ENCODE data around the gene XAB2. TPM values are rescaled to one million over a fixed set of nuclear protein-coding genes. Genes with fewer than 3 reads are reported as not detected.

XAB2 gene
- total RNA-seq, 4 donors from 2014 or later: 53.7 to 77.2 (median 55.4) TPM

DNA sequence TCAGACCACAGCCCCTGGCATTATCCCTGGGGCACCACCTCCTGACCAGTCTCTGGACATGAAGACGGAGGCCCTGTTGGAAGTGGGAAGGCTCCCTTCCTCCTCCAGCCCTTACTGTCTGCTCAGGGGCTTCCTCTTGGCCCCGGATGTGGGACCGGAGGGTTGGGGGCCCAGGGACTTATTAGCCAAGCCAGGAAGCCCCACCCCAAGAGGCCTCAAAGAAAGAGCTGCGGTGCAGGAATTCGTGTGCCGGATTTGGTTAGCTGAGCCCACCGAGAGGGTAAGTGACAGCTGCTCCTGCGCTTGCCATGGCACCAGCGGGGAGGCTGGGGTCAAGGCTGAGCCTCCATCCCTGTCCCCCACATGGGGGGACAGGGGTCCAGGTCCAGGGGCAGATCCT lies 39.5 kb upstream of the XAB2 start, which contains the start of gene RETN:
TSS of gene RETN (plus strand) at position 208 of the 400 bp plus-strand sequence. CDS start 278 bp downstream, outside the sequence.
- whole genome bisulfite sequencing, 2 donors: 70 to 80% methylated on average over 3 to 6 of the region's 9 CpGs
- DNase-seq: no peak
- Histone ChIP-seq H3K9me3 (no peaks in the 10 kb centered on the region), H3K27me3 (no peaks in the 10 kb centered on the region), H3K36me3 (no peaks in the 10 kb centered on the region), H3K27ac (no peak within 1 kb of the TSS), H3K4me1 (no peaks in the 10 kb centered on the region), H3K4me3 (replicated peaks in 1 of 3) (no peak within 1 kb of the TSS)
- TF ChIP-seq, protein P1, sequence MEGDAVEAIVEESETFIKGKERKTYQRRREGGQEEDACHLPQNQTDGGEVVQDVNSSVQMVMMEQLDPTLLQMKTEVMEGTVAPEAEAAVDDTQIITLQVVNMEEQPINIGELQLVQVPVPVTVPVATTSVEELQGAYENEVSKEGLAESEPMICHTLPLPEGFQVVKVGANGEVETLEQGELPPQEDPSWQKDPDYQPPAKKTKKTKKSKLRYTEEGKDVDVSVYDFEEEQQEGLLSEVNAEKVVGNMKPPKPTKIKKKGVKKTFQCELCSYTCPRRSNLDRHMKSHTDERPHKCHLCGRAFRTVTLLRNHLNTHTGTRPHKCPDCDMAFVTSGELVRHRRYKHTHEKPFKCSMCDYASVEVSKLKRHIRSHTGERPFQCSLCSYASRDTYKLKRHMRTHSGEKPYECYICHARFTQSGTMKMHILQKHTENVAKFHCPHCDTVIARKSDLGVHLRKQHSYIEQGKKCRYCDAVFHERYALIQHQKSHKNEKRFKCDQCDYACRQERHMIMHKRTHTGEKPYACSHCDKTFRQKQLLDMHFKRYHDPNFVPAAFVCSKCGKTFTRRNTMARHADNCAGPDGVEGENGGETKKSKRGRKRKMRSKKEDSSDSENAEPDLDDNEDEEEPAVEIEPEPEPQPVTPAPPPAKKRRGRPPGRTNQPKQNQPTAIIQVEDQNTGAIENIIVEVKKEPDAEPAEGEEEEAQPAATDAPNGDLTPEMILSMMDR (IDR thresholded peaks at IDR 0.05): no peak
- no peak for TF ChIP-seq POLR2A (IDR thresholded peaks at IDR 0.05)
- intact Hi-C loops (cut with DNase I): no loop called here

DNA sequence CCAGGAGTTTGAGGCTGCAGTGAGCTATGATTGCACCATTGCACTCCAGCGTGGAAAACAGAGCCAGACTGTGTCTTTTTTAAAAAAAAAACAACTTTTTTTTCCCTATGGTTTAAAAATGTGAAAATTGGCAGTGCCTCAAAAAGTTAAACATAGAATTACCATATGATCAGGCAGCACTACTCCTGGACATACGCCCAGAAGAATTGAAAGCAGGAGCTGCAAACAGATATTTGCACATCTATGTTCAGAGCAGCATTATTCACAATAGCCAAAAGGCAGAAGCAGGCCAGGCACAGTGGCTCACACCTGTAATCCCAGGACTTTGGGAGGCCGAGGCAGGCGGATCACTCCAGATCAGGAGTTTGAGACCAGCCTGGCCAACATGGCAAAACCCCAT lies 35.7 kb upstream of the XAB2 start:
- Histone ChIP-seq H3K4me3 (replicated peaks in 1 of 3) (no peak overlapping the region), H3K9me3 (no peaks in the 10 kb centered on the region), H3K4me1 (no peaks in the 10 kb centered on the region), H3K27me3 (no peaks in the 10 kb centered on the region), H3K27ac (no peak overlapping the region), H3K36me3 (no peaks in the 10 kb centered on the region)
- TF ChIP-seq, protein P1 (IDR thresholded peaks at IDR 0.05): no peak
- no peak for TF ChIP-seq POLR2A (IDR thresholded peaks at IDR 0.05)
- DNase-seq: no peak
- WGBS, 2 donors: 53 to 69% methylated on average over 4 of the region's 4 CpGs
- intact Hi-C loops (cut with DNase I): no loop called here

DNA sequence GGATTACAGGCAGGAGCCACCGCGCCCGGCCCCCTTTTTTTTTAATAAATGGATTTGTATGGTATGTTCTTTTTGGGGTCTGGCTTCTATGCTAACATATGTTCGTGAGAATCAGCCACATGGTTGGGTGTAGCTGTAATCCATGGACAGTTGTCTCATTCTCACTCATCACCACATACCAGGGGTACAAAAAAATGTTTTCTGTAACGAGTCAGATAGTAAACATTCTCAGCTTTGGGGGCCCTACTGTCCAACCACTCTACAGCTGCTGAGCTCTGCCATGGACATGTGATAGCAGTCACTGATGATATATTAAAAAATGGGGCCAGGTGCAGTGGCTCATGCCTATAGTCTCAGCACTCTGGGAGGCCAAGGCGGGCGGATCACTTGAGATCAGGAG lies 34.4 kb upstream of the XAB2 start:
- intact Hi-C loops (cut with DNase I): no loop called here
- no peak overlapping the region for H3K27ac ChIP-seq
- no peak for DNase-seq
- no peak overlapping the region for H3K4me3 ChIP-seq (replicated peaks in 1 of 3)
- H3K36me3 ChIP-seq: no peaks in the 10 kb centered on the region
- no peaks in the 10 kb centered on the region for H3K27me3 ChIP-seq
- 82 to 90% methylated on average over 7 of the region's 7 CpGs for WGBS, 2 donors
- TF ChIP-seq, protein P1 (IDR thresholded peaks at IDR 0.05): no peak
- TF ChIP-seq POLR2A (IDR thresholded peaks at IDR 0.05): no peak
- no peaks in the 10 kb centered on the region for H3K4me1 ChIP-seq
- H3K9me3 ChIP-seq: no peaks in the 10 kb centered on the region

DNA sequence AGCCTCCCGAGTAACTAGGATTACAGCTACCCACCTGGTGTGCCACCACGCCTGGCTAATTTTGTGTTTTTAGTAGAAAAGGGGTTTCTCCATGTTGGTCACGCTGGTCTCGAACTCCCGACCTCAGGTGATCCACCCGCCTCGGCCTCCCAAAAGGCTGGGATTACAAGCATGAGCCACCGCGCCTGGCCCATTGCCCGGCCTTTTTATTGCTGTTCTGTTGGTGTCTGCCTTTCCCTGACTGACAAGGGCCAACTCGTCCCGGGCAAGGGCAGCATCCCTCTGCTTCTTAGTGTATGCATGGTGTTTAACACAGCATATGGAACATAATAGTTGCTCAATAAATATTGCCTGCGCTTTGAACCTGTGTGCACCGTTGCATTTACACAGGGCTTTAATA lies 33.3 kb upstream of the XAB2 start:
- no peak for TF ChIP-seq POLR2A (IDR thresholded peaks at IDR 0.05)
- TF ChIP-seq, protein P1 (IDR thresholded peaks at IDR 0.05): no peak
- no peaks in the 10 kb centered on the region for H3K27me3 ChIP-seq
- WGBS, 2 donors: 84 to 89% methylated on average over 14 of the region's 14 CpGs
- H3K9me3 ChIP-seq: no peaks in the 10 kb centered on the region
- H3K36me3 ChIP-seq: no peaks in the 10 kb centered on the region
- no peak for DNase-seq
- no peak overlapping the region for H3K27ac ChIP-seq
- no peak overlapping the region for H3K4me3 ChIP-seq (replicated peaks in 1 of 3)
- no peaks in the 10 kb centered on the region for H3K4me1 ChIP-seq
- intact Hi-C loops (cut with DNase I): no loop called here

DNA sequence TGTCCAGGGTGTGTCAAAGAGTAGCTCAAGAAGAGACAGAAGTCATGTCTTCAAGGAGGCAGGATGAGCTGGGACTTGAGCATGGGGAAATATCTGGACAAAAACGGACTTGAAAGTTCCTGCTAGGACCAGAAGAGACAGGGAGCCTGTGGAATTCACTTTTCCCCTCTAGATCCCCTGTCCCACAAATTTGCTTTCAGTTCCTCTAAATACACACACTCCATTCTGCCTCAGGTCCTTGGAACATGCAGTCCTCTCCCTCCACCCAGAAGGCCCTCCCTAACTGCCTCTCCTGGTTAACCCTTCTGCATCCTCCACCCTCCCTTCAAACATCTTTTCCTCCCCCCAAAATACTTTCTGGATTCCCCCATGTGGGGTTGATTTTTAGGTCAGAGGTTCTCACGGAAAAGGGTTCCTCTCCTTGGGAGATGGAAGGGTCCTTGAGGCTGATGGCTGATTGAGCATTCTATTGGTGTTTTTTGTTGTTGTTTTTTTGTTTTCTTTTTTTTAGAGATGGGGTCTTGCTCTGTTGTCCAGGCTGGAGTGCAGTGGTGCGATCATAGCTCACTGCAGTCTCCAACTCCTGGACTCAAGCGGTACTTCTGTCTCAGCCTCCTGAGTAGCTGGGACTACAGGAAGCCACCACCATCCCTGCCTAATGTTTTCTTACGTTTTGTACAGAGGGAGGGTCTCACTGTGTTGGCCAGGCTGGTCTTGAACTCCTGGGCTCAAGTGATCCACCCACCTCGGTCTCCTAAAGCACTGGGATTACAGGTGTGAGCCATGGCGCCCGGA lies 32.6 kb upstream of the XAB2 start:
- TF ChIP-seq, protein P1 (IDR thresholded peaks at IDR 0.05): no peak
- Histone ChIP-seq H3K9me3 (no peaks in the 10 kb centered on the region), H3K27ac (no peak overlapping the region), H3K4me1 (no peaks in the 10 kb centered on the region), H3K27me3 (no peaks in the 10 kb centered on the region), H3K4me3 (replicated peaks in 1 of 3) (no peak overlapping the region), H3K36me3 (no peaks in the 10 kb centered on the region)
- no peak for DNase-seq
- intact Hi-C loops (cut with DNase I): no loop called here
- WGBS, 2 donors: 74 to 76% methylated on average over 8 of the region's 8 CpGs

All from thyroid gland (tissue), 4 donors.